Nephron (organoid): ENCODE results near the gene U2SURP.
A peak's percentile ranks its signal among the peaks of the same experiment; 100 is the strongest.

Source experiments
- H3K27ac Mint-ChIP-seq, 3 experiments: 2 replicates each; pipeline ENCODE4 v1.8.0; 2020; ENCODE audit warnings: mixed read lengths in 3 of 3, mild to moderate bottlenecking in 2 of 3, moderate library complexity in 1 of 3
- H3K27me3 Mint-ChIP-seq: 2 replicates; pipeline ENCODE4 v1.8.0; 2021; ENCODE audit warnings: low read depth, mild to moderate bottlenecking, moderate library complexity, mixed read lengths
- H3K36me3 Mint-ChIP-seq: 2 replicates; pipeline ENCODE4 v1.8.0; 2020; ENCODE audit warnings: low read depth, mixed read lengths
- H3K4me1 Mint-ChIP-seq: 2 replicates; pipeline ENCODE4 v1.8.0; 2020; ENCODE audit warnings: mixed read lengths
- H3K4me3 Mint-ChIP-seq, 3 experiments: 2 replicates each; pipeline ENCODE4 v1.8.0; 2020; ENCODE audit warnings: mild to moderate bottlenecking in 3 of 3, mixed read lengths in 3 of 3, moderate library complexity in 2 of 3
- H3K9me3 Mint-ChIP-seq: 2 replicates; pipeline ENCODE4 v1.8.0; 2020; ENCODE audit warnings: mixed read lengths
- CTCF ChIP-seq, 3 experiments: fragments of 200-600 bp; sonication (generic); IDR thresholded peaks; one replicate each; pipeline ENCODE4 v1.5.0; 2021; ENCODE audit warnings: antibody characterized with exemption in 3 of 3; ENCODE audit not compliant: unreplicated experiment in 3 of 3

U2SURP gene

GRCh38 chr3:143004823-143005222, 3.5 kb downstream of the U2SURP start:
- Mint-ChIP-seq H3K27me3 (no peaks in the 10 kb centered on the region), H3K9me3 (no peaks in the 10 kb centered on the region), H3K27ac (no peak overlapping the region), H3K36me3 (no peaks in the 10 kb centered on the region), H3K4me1 (peaks cover 53% of the 10 kb centered on the region), H3K4me3 (peak overlapping the region; percentile 32 to 62 (median 52))
- no peak for TF ChIP-seq CTCF (IDR thresholded peaks at IDR 0.05; ENCODE audit: unreplicated experiment in 3 of 3)

GRCh38 chr3:143010024-143010423, 8.7 kb downstream of the U2SURP start:
- Mint-ChIP-seq H3K4me1 (peaks cover 30% of the 10 kb centered on the region), H3K27ac (no peak overlapping the region), H3K27me3 (no peaks in the 10 kb centered on the region), H3K4me3 (no peak overlapping the region), H3K9me3 (no peaks in the 10 kb centered on the region), H3K36me3 (peaks cover 17% of the 10 kb centered on the region)
- TF ChIP-seq CTCF (IDR thresholded peaks at IDR 0.05; ENCODE audit: unreplicated experiment in 3 of 3), result no peak

- H3K4me3 Mint-ChIP-seq, result no peak overlapping the region
- no peak for TF ChIP-seq CTCF (IDR thresholded peaks at IDR 0.05; ENCODE audit: unreplicated experiment in 3 of 3)
- peaks cover 28% of the 10 kb centered on the region for H3K36me3 Mint-ChIP-seq
- H3K27ac Mint-ChIP-seq, result no peak overlapping the region
- H3K9me3 Mint-ChIP-seq, result no peaks in the 10 kb centered on the region
- H3K27me3 Mint-ChIP-seq, result no peaks in the 10 kb centered on the region
- peaks cover 27% of the 10 kb centered on the region for H3K4me1 Mint-ChIP-seq
These were observed 10.3 kb downstream of the U2SURP start for GRCh38 chr3:143011705-143012104.

- Mint-ChIP-seq H3K4me1 (peaks cover 6% of the 10 kb centered on the region), H3K36me3 (peaks cover 54% of the 10 kb centered on the region), H3K27ac (no peak overlapping the region), H3K4me3 (no peak overlapping the region), H3K9me3 (peaks cover 3% of the 10 kb centered on the region), H3K27me3 (no peaks in the 10 kb centered on the region)
- no peak for TF ChIP-seq CTCF (IDR thresholded peaks at IDR 0.05; ENCODE audit: unreplicated experiment in 3 of 3)
These were observed 13.6 kb downstream of the U2SURP start for GRCh38 chr3:143014921-143015320.

GRCh38 chr3:143016321-143016972, 15.1 kb downstream of the U2SURP start:
- peaks cover 3% of the 10 kb centered on the region for H3K9me3 Mint-ChIP-seq
- TF ChIP-seq CTCF (IDR thresholded peaks at IDR 0.05; ENCODE audit: unreplicated experiment in 3 of 3), result peak; percentile 49 to 64 (median 50)
- no peaks in the 10 kb centered on the region for H3K27me3 Mint-ChIP-seq
- H3K4me3 Mint-ChIP-seq, result no peak overlapping the region
- H3K4me1 Mint-ChIP-seq, result no peaks in the 10 kb centered on the region
- H3K36me3 Mint-ChIP-seq, result peaks cover 65% of the 10 kb centered on the region
- no peak overlapping the region for H3K27ac Mint-ChIP-seq

- H3K36me3 Mint-ChIP-seq, result peaks cover 82% of the 10 kb centered on the region
- H3K4me3 Mint-ChIP-seq, result no peak overlapping the region
- no peak overlapping the region for H3K27ac Mint-ChIP-seq
- H3K27me3 Mint-ChIP-seq, result no peaks in the 10 kb centered on the region
- H3K9me3 Mint-ChIP-seq, result peaks cover 2% of the 10 kb centered on the region
- no peak for TF ChIP-seq CTCF (IDR thresholded peaks at IDR 0.05; ENCODE audit: unreplicated experiment in 3 of 3)
- H3K4me1 Mint-ChIP-seq, result no peaks in the 10 kb centered on the region
These were observed 23.1 kb downstream of the U2SURP start for GRCh38 chr3:143024351-143024960.
